Kidney (tissue), 14 donors: ENCODE data around the gene ABCA4. TPM values are rescaled to one million over a fixed set of nuclear protein-coding genes. Genes with fewer than 3 reads are reported as not detected.
A peak's percentile ranks its signal among the peaks of the same experiment; 100 is the strongest.

Source experiments
- DNase-seq, 5 donors: peaks; one replicate each; pipeline ENCODE4 v3.0.0-alpha.2; 2013 to 2020
- FAIRE-seq: peaks from 2 replicates; lab custom pipeline; 2012; peaks lifted over from hg19 to GRCh38; lab: Jason Lieb, UNC
- H3K27ac ChIP-seq, 2 donors: one replicate each; pipeline ENCODE4 v1.7.0; 2013; ENCODE audit warnings: low read depth in 2 of 2, low read length in 2 of 2, inconsistent platforms in 1 of 2
- H3K27me3 ChIP-seq: one replicate; pipeline ENCODE4 v1.7.1; 2013; ENCODE audit warnings: low read length, inconsistent platforms; ENCODE audit not compliant: control insufficient read depth, insufficient read depth
- H3K36me3 ChIP-seq, 3 donors: one replicate each; pipeline versions ENCODE4 v1.7.0 to v1.7.1; 2013; ENCODE audit warnings: low read length in 3 of 3, control low read depth in 1 of 3, inconsistent platforms in 1 of 3; ENCODE audit not compliant: insufficient read depth in 3 of 3, control insufficient read depth in 2 of 3
- H3K4me1 ChIP-seq, 3 donors: one replicate each; pipeline versions ENCODE4 v1.7.0 to v1.7.1; 2013; ENCODE audit warnings: low read length in 3 of 3, inconsistent platforms in 1 of 3, low read depth in 1 of 3; ENCODE audit not compliant: control insufficient read depth in 2 of 3, insufficient read depth in 2 of 3
- H3K4me3 ChIP-seq, 3 donors: one replicate each; pipeline versions ENCODE4 v1.7.0 to v1.8.1; 2013; ENCODE audit warnings: low read length in 3 of 3, control low read depth in 1 of 3, inconsistent platforms in 1 of 3
- H3K9ac ChIP-seq, 3 donors: one replicate each; pipeline versions ENCODE4 v1.7.0 to v1.7.1; 2013; ENCODE audit warnings: low read length in 3 of 3, control low read depth in 1 of 3, inconsistent platforms in 1 of 3
- H3K9me3 ChIP-seq, 3 donors: one replicate each; pipeline versions ENCODE4 v1.7.0 to v1.7.1; 2013; ENCODE audit warnings: low read length in 3 of 3, control low read depth in 1 of 3, inconsistent platforms in 1 of 3; ENCODE audit not compliant: control insufficient read depth in 2 of 3, insufficient read depth in 1 of 3
- intact Hi-C: fragments of 100-400 bp; cut with DNase I; formaldehyde crosslinking; loops from one replicate; pipeline ENCODE4 v1.11.1; 2022
- polyA plus RNA-seq: library from polyadenylated mRNA; stranded (reverse); fragments of 350-450 nt; fragmentation: Illumina TruSeq; extraction: RNeasy Lipid Tissue Mini Kit (QIAGEN cat#74804); gene quantifications from one replicate; pipeline ENCODE4 v1.2.3, GENCODE V29; 2014; ENCODE audit warnings: low read depth, low replicate concordance; ENCODE audit not compliant: insufficient read depth
- total RNA-seq: library from RNA; stranded (reverse); fragmentation: NEBNext Ultra II Directional; extraction: Animal tissue kit (Norgen Biotek cat#: 25700); gene quantifications from one replicate; pipeline ENCODE4 v1.2.1, GENCODE V29; 2021
- TF ChIP-seq, protein P1 (sequence below): IDR thresholded peaks from 3 replicates; pipeline ENCODE4 v1.5.1; 2012; ENCODE audit warnings: mild to moderate bottlenecking, moderate library complexity, borderline replicate concordance; ENCODE audit not compliant: insufficient read depth; ENCODE audit errors: extremely low read depth
- donor health status: control.
- donor health status: control.
- donor health status: control.
- donor health status: control.
- donor health status: control.
- donor health status: DM: yes; HTN: yes; CAD: no.
- donor health status: Normal renal cell carcinoma (clear cell type).

ABCA4 gene
- total and polyA plus RNA-seq, 2 donors from 2014 or later, result 1.5 to 2.1 TPM

- H3K9ac ChIP-seq, result no peak overlapping the region
- no peak overlapping the region for H3K27ac ChIP-seq
- FAIRE-seq, result no peak
- no peaks in the 10 kb centered on the region for H3K36me3 ChIP-seq
- no peak for DNase-seq
- no peak overlapping the region for H3K4me3 ChIP-seq
- intact Hi-C loops, result no loop called here
- H3K9me3 ChIP-seq, result no peaks in the 10 kb centered on the region
- H3K4me1 ChIP-seq, result peaks cover 8 to 22% (median 20%) of the 10 kb centered on the region in 3 donors
- H3K27me3 ChIP-seq, result no peaks in the 10 kb centered on the region
- TF ChIP-seq, protein P1, sequence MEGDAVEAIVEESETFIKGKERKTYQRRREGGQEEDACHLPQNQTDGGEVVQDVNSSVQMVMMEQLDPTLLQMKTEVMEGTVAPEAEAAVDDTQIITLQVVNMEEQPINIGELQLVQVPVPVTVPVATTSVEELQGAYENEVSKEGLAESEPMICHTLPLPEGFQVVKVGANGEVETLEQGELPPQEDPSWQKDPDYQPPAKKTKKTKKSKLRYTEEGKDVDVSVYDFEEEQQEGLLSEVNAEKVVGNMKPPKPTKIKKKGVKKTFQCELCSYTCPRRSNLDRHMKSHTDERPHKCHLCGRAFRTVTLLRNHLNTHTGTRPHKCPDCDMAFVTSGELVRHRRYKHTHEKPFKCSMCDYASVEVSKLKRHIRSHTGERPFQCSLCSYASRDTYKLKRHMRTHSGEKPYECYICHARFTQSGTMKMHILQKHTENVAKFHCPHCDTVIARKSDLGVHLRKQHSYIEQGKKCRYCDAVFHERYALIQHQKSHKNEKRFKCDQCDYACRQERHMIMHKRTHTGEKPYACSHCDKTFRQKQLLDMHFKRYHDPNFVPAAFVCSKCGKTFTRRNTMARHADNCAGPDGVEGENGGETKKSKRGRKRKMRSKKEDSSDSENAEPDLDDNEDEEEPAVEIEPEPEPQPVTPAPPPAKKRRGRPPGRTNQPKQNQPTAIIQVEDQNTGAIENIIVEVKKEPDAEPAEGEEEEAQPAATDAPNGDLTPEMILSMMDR, result no peak
These were observed 50.1 kb downstream of the ABCA4 start for GRCh38 chr1:94070865-94071264.

- Histone ChIP-seq H3K4me1 (peaks cover 8 to 22% (median 20%) of the 10 kb centered on the region in 3 donors), H3K4me3 (no peak overlapping the region), H3K9me3 (no peaks in the 10 kb centered on the region), H3K27me3 (no peaks in the 10 kb centered on the region), H3K36me3 (no peaks in the 10 kb centered on the region), H3K27ac (peak overlapping the region; percentile 40 to 80), H3K9ac (no peak overlapping the region)
- TF ChIP-seq, protein P1, result no peak
- FAIRE-seq (no peak), DNase-seq (no peak)
- intact Hi-C loops, result no loop called here
These were observed 51.0 kb downstream of the ABCA4 start for GRCh38 chr1:94069919-94070285.

DNA sequence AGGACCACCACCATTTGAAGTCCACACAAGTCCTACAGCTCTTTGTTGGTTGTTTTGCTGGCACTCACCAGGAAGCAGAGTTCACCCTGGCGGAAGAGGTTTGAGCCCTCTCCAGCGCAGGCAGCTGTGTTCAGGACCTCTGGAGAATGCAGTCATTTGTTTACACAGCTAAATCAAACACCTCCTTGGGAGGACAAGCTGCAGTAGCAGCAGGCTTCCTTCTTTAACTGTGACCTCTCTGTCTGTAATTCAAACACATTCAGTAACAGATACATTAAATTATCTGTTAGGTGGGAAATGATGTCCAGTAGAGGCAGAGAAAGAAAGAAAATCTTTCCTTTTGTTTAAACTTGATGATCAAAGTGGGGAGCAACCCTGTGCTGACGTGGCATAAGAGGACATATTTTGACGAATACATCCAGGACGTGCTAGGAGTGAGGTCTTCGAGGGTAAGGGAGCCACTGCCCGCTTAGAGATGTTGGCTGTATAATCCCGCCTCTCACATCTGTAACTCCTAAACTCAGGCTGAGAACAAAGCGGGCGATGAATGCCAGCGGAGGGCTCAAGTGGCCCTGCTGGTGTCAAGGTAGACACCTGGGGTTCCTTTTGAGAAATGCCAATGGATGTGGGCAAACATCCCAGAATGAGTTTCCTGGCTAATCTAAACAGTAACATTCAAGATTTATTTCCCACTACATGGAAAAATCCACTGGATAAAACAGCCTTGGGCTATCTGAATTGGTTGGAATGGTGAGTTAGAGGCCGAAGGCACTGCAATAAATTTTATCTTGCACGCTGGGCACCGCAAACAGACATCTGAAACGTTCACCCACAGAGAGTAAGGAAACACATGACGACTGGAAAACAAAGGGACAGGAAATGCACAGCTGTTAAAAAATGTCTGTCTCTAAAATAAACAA, 51.7 kb downstream of the ABCA4 start:
- Histone ChIP-seq H3K27ac (peak overlapping the region; percentile 65 to 80), H3K4me1 (peaks cover 8 to 23% (median 21%) of the 10 kb centered on the region in 3 donors), H3K9ac (peak overlapping the region in 1 of 3 donors; percentile 21), H3K36me3 (no peaks in the 10 kb centered on the region), H3K27me3 (no peaks in the 10 kb centered on the region), H3K4me3 (no peak overlapping the region), H3K9me3 (no peaks in the 10 kb centered on the region)
- TF ChIP-seq, protein P1, result no peak
- FAIRE-seq (no peak), DNase-seq (peak in 4 of 5 donors; percentile 84 to 92 (median 88))
- intact Hi-C loops, result no loop called here
